Adrenal gland (tissue), 5 donors: ENCODE data around the gene TOMT.

ENCODE experiments used
- CTCF ChIP-seq, 6 experiments: fragments of 450-650 bp in 4 of 6; fragments of 200-600 bp in 2 of 6; sonication (generic) in 1 of 6; IDR thresholded peaks; 1 replicate in 5 of 6; 2 replicates in 1 of 6; pipeline versions ENCODE4 v1.5.1 to v1.8.0; 2016 to 2021; ENCODE audit warnings: antibody characterized with exemption in 6 of 6, mild to moderate bottlenecking in 2 of 6, moderate library complexity in 1 of 6
- POLR2A ChIP-seq, 2 donors: fragments of 450-650 bp; IDR thresholded peaks; one replicate each; pipeline ENCODE4 v1.6.1; 2017; ENCODE audit warnings: antibody characterized with exemption in 2 of 2, mild to moderate bottlenecking in 2 of 2, moderate library complexity in 1 of 2
- donor health status: DM: no; HTN: no; CAD: no.

GRCh38 chr11:72102162-72102561, 3.6 kb upstream of the TOMT start:
- TF ChIP-seq CTCF (IDR thresholded peaks at IDR 0.05) (no peak), POLR2A (IDR thresholded peaks at IDR 0.05) (no peak)
